GM13976 (cell line): ENCODE data around the gene EOGT.

Source experiments
- DNase-seq: peaks from one replicate; pipeline ENCODE4 v3.0.0; 2012; ENCODE audit warnings: low spot score
- CTCF ChIP-seq: IDR thresholded peaks from 2 replicates; pipeline ENCODE4 v1.5.1; 2012; ENCODE audit warnings: borderline replicate concordance, mild to moderate bottlenecking; ENCODE audit not compliant: insufficient read depth; ENCODE audit errors: extremely low read depth, missing control alignments, control extremely low read depth
- in situ Hi-C: fragments of 300-500 bp; cut with MboI; formaldehyde crosslinking; loops from one replicate; pipeline ENCODE4 v1.12.0; 2022; ENCODE audit warnings: low sequenced_read_pairs, mixed read lengths, inconsistent platforms; ENCODE audit not compliant: unreplicated experiment

Gene EOGT

DNA sequence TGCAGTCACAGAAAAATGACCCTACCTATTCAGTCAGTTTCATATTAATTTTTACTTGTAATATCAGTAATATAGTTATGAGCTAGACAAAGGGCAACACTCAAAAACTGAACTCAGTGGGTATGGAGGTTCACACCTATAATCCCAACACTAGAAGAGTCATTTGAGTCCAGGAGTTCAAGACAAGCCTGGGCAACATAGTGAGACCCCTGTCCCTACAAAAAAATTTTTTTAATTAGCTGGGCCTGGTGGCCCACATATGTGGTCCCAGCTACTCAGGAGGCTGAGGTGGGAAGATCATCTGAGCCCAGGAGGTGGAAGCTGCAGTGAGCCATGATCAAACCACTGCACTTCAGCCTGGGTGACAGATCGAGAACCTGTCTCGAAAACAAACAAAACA is 35.5 kb upstream of the EOGT start:
- DNase-seq, result no peak
- TF ChIP-seq CTCF, result no peak
- in situ Hi-C loops, result no loop called here

DNA sequence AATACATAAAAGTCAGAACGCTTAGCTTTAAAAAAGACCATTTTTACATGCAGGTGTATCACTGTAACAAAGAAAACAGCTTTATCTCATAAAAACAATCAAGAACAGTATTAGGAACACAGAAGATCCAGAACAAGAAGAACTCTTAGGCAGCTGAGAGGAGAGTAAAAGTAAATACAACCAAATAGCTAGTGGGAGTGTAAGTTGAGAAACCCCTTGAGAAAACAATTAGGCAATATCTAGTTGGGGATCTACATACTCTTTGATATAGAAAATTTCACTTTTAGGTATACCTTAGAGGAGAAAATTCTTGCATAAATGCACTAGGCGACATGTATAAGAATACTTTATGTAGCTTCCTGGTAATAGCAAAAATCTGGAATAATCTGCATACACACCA is 31.1 kb upstream of the EOGT start:
- TF ChIP-seq CTCF, result no peak
- in situ Hi-C loops, result no loop called here
- no peak for DNase-seq

GRCh38 chr3:69033470-69033869 is 20.0 kb upstream of the EOGT start:
- DNase-seq, result no peak
- TF ChIP-seq CTCF, result no peak
- in situ Hi-C loops, result no loop called here

- no peak for DNase-seq
- TF ChIP-seq CTCF, result no peak
- in situ Hi-C loops, result no loop called here
Observed at GRCh38 chr3:69032737-69033136, 19.3 kb upstream of the EOGT start.

DNA sequence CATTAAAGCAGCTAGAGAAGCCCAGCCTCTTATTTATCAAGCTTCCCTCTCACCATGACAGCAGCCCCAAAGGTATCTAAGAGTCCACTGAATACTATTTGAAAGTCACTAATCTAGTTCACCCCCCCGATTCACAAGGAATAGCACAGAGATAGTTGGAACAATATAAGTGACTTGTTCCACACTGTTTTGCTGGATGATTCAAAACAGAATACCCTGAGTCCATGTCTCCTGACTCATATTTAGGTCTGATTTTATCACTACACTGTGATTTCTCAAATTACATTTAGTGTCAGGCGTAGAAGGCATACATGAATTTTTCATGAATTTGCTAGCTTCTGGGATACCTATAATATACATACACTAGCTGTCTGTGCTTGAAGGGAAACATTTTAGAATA is 18.7 kb upstream of the EOGT start:
- no peak for DNase-seq
- in situ Hi-C loops, result no loop called here
- TF ChIP-seq CTCF, result no peak

DNA sequence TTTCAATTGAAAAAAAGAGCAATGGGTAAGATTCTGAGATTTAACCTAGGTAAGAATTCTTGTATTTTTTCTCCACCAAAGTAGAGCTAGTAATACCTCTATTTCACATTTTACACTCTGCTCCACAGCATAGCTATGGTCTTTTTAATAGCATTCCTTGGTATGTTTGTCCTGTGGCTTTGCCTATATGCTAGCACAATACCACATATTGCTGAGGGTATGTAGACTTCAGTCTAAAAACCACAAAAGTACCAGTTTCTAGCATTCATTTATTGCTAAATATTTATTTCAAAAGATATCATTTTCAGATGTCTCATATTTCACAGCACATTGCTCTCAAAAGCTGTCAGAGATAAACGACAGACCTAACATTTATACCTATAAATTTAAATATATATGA is 18.2 kb upstream of the EOGT start:
- no peak for DNase-seq
- TF ChIP-seq CTCF, result no peak
- in situ Hi-C loops, result no loop called here

- TF ChIP-seq CTCF, result no peak
- in situ Hi-C loops, result no loop called here
- DNase-seq, result no peak
Observed at GRCh38 chr3:69020857-69021256, 7.4 kb upstream of the EOGT start.
